HEK293 (cell line): ENCODE measurements around the gene CAPN10.

Experiments
- CTCF ChIA-PET: fragments of 350-600 bp; formaldehyde crosslinking; extraction: SDS; loops from one replicate; lab custom pipeline; 2021; ENCODE audit warnings: antibody characterized with exemption; lab: Yijun Ruan, JAX
- POLR2A ChIA-PET: fragments of 300-600 bp; formaldehyde crosslinking; extraction: SDS; loops from one replicate; lab custom pipeline; 2020; ENCODE audit warnings: antibody characterized with exemption, inconsistent platforms; lab: Yijun Ruan, JAX
- H3K27ac ChIP-seq: fragments of 200-500 bp; sonication (Bioruptor generic); 2 replicates; pipeline ENCODE4 v1.5.1; 2014; ENCODE audit warnings: low read depth, low read length, control low read depth, inconsistent platforms; ENCODE audit errors: extremely low read depth
- H3K36me3 ChIP-seq, 2 experiments: fragments of 200-500 bp in 1 of 2; sonication (Bioruptor generic) in 1 of 2; 1 replicate in 1 of 2; 2 replicates in 1 of 2; pipeline ENCODE4 v1.5.1; 2014 to 2017; ENCODE audit warnings: inconsistent platforms in 2 of 2, low read length in 2 of 2; ENCODE audit not compliant: control insufficient read depth in 2 of 2, insufficient read depth in 1 of 2
- H3K4me1 ChIP-seq: fragments of 200-500 bp; sonication (Bioruptor generic); 2 replicates; pipeline ENCODE4 v1.5.1; 2014; ENCODE audit warnings: mild to moderate bottlenecking, low read length, inconsistent platforms; ENCODE audit not compliant: control insufficient read depth, insufficient read depth
- H3K4me3 ChIP-seq: 2 replicates; pipeline ENCODE4 v1.5.1; 2011; ENCODE audit warnings: low read depth, mild to moderate bottlenecking, control low read depth, low read length, moderate library complexity
- H3K9me3 ChIP-seq: fragments of 200-500 bp; sonication (Bioruptor generic); 2 replicates; pipeline ENCODE4 v1.5.1; 2014; ENCODE audit warnings: low read depth, low read length, inconsistent platforms; ENCODE audit not compliant: control insufficient read depth, insufficient read depth
- EGR2 ChIP-seq: fragments of 450-650 bp; formaldehyde crosslinking; IDR thresholded peaks from 2 replicates; pipeline ENCODE4 v1.5.1; 2016; ENCODE audit warnings: low read depth, missing biosample characterization, missing genetic modification characterization
- GLIS1 ChIP-seq: fragments of 450-650 bp; formaldehyde crosslinking; IDR thresholded peaks from 2 replicates; pipeline ENCODE4 v1.5.1; 2016; ENCODE audit warnings: missing biosample characterization, missing genetic modification characterization
- SP2 ChIP-seq: fragments of 450-650 bp; formaldehyde crosslinking; IDR thresholded peaks from 2 replicates; pipeline ENCODE4 v1.5.1; 2016; ENCODE audit warnings: missing biosample characterization, missing genetic modification characterization
- ZBTB21 ChIP-seq: fragments of 450-650 bp; formaldehyde crosslinking; IDR thresholded peaks from 2 replicates; pipeline ENCODE4 v1.5.1; 2017; ENCODE audit warnings: missing biosample characterization, missing genetic modification characterization
- ZBTB48 ChIP-seq: fragments of 450-650 bp; formaldehyde crosslinking; IDR thresholded peaks from 2 replicates; pipeline ENCODE4 v1.5.1; 2016; ENCODE audit warnings: missing biosample characterization, missing genetic modification characterization
- ZFHX2 ChIP-seq: fragments of 450-650 bp; formaldehyde crosslinking; conservative IDR thresholded peaks from 2 replicates; pipeline ENCODE4 v1.5.1; 2016; ENCODE audit warnings: missing biosample characterization, missing genetic modification characterization
- ZFP41 ChIP-seq: fragments of 450-650 bp; formaldehyde crosslinking; IDR thresholded peaks from 2 replicates; pipeline ENCODE4 v1.5.1; 2016; ENCODE audit warnings: missing biosample characterization, missing genetic modification characterization, borderline replicate concordance
- ZNF10 ChIP-seq: fragments of 450-650 bp; formaldehyde crosslinking; IDR thresholded peaks from 2 replicates; pipeline ENCODE4 v1.5.1; 2017; ENCODE audit warnings: missing biosample characterization, missing genetic modification characterization
- ZNF174 ChIP-seq: fragments of 450-650 bp; formaldehyde crosslinking; IDR thresholded peaks from 2 replicates; pipeline ENCODE4 v1.5.0; 2017; ENCODE audit warnings: missing biosample characterization, mild to moderate bottlenecking, missing genetic modification characterization
- ZNF366 ChIP-seq: fragments of 450-650 bp; formaldehyde crosslinking; conservative IDR thresholded peaks from 2 replicates; pipeline ENCODE4 v1.5.1; 2016; ENCODE audit warnings: missing biosample characterization, missing genetic modification characterization
- ZNF571 ChIP-seq: fragments of 450-650 bp; formaldehyde crosslinking; IDR thresholded peaks from 2 replicates; pipeline ENCODE4 v1.5.0; 2017; ENCODE audit warnings: missing biosample characterization, missing genetic modification characterization
- ZNF623 ChIP-seq: fragments of 450-650 bp; formaldehyde crosslinking; IDR thresholded peaks from 2 replicates; pipeline ENCODE4 v1.5.1; 2016; ENCODE audit warnings: missing biosample characterization, missing genetic modification characterization
- ZNF624 ChIP-seq: fragments of 450-650 bp; formaldehyde crosslinking; IDR thresholded peaks from 2 replicates; pipeline ENCODE4 v1.5.1; 2017; ENCODE audit warnings: missing biosample characterization, missing genetic modification characterization
- TF ChIP-seq, protein P1 (sequence below): fragments of 450-650 bp; formaldehyde crosslinking; IDR thresholded peaks from 2 replicates; pipeline ENCODE4 v1.5.1; 2016; ENCODE audit warnings: missing biosample characterization, missing genetic modification characterization

CAPN10 gene

DNA sequence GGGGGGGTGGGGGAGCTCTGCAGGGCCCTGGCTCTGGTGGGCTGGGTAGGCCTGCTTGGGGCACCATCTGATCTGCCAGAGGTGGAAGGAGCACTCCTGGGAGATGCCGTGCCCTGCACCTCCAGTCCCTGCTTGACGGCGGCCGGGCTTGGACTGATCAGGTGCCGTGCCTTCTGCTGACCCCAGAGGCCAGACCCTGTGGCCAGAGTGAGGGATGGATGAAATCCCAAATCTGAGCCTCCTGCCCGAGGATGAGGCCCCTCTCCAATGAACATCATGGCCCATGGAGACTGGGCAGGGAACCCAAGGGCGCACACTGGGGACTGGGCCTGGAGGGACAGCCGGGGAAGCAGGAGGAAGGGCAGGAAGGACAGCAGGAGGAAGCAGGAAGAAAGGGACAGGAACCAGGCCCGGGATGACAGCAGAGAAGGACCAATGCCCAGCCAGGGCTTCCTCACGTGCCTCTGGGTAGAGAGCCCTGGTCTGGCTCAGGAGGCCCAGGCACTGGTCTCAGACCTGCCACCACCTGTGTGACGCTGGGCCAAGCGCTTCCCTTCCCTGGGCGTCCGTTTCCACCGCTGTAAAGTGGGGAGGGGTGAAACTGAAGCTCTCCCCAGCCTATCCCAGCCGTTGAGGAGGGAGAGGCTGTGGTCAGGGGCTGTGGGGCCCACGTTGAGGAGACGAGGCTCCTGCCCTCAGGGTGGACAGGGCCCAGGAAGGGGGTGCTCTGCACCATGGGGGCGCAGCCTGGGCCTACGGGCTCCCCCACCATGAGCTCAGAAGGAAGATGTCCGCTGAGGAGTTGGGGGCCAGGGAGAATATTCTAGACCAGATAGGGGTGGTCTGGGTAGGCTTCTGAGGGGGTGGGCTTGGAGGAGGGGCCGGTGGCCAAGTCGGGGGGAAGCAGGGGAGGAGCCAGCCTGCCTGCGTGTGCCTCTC, 37.7 kb downstream of the CAPN10 start:
- Histone ChIP-seq H3K9me3 (no peaks in the 10 kb centered on the region), H3K4me1 (no peaks in the 10 kb centered on the region), H3K36me3 (no peaks in the 10 kb centered on the region), H3K4me3 (no peak overlapping the region), H3K27ac (no peak overlapping the region)
- ChIA-PET POLR2A (no interaction called here), CTCF (interaction anchor here (0.6 to 1.4 kb wide), 2 partner anchors 20 to 563 kb away, joined by 3 to 4 read pairs; no protein-coding TSS in a partner anchor)
- TF ChIP-seq ZNF623 (no peak), ZNF10 (tag by site-specific recombination) (0 out of 2 replicates have a peak, but pooled peaks have one; percentile 16)

DNA sequence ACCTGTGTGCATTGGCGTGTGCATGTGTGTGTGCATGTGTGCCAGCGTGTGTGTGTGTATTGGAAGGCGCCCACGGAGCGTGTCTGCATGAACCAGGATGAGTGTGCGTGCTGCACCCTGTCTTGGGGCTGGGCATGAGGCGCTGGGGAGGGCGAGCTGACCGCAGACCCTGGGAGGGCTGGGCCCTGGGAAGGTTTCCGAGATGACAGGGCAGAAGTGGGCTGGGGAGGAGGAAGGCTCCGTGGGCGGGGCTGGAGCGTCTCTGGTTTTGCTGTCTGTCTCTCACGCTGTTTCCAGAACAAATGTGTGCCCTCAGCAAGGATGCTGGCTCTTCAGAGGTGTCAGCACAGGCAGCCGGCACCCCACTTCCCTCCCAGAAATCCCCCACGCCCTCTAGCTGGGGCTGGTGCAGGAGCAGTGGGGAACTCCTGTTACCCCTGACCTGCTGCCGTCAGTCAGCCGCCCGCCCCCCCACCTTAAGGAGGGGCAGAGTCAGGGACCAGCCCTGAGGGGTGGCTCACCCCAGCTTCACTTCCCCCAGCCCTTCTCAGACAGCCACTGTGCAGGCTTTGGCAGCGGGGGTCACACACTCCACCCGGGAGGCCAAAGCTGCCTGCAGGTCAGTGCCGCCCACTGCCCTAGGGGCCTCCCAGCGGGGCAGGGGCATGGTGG, 38.6 kb downstream of the CAPN10 start, which contains the start of gene GPR35:
Gene GPR35, plus strand, starts transcription at position 531 of the 672 bp plus-strand sequence. CDS start 4,473 bp downstream, outside the sequence.
- Histone ChIP-seq H3K4me1 (no peaks in the 10 kb centered on the region), H3K4me3 (no peak within 1 kb of the TSS), H3K9me3 (no peaks in the 10 kb centered on the region), H3K27ac (no peak within 1 kb of the TSS), H3K36me3 (no peaks in the 10 kb centered on the region)
- CTCF ChIA-PET, result interaction anchor here (0.6 kb wide), 2 partner anchors 16 to 563 kb away, joined by 4 read pairs; no protein-coding TSS in a partner anchor
- peak; percentile 20; the same call in 1 of the 2 replicates for TF ChIP-seq GLIS1
- 0 out of 2 replicates have a peak, but pooled peaks have one; percentile 33 for TF ChIP-seq EGR2 (tag by site-specific recombination)
- peak; percentile 5; the same call in 1 of the 2 replicates for TF ChIP-seq SP2 (tag by site-specific recombination)
- no peak for TF ChIP-seq ZNF571 (tag by site-specific recombination)
- TF ChIP-seq ZFHX2 (tag by site-specific recombination), result 0 out of 2 replicates have a peak, but pooled peaks have one; percentile 17
- TF ChIP-seq, protein P1, sequence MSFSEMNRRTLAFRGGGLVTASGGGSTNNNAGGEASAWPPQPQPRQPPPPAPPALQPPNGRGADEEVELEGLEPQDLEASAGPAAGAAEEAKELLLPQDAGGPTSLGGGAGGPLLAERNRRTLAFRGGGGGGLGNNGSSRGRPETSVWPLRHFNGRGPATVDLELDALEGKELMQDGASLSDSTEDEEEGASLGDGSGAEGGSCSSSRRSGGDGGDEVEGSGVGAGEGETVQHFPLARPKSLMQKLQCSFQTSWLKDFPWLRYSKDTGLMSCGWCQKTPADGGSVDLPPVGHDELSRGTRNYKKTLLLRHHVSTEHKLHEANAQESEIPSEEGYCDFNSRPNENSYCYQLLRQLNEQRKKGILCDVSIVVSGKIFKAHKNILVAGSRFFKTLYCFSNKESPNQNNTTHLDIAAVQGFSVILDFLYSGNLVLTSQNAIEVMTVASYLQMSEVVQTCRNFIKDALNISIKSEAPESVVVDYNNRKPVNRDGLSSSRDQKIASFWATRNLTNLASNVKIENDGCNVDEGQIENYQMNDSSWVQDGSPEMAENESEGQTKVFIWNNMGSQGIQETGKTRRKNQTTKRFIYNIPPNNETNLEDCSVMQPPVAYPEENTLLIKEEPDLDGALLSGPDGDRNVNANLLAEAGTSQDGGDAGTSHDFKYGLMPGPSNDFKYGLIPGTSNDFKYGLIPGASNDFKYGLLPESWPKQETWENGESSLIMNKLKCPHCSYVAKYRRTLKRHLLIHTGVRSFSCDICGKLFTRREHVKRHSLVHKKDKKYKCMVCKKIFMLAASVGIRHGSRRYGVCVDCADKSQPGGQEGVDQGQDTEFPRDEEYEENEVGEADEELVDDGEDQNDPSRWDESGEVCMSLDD, result 0 out of 2 replicates have a peak, but pooled peaks have one; percentile 24
- POLR2A ChIA-PET, result no interaction called here

DNA sequence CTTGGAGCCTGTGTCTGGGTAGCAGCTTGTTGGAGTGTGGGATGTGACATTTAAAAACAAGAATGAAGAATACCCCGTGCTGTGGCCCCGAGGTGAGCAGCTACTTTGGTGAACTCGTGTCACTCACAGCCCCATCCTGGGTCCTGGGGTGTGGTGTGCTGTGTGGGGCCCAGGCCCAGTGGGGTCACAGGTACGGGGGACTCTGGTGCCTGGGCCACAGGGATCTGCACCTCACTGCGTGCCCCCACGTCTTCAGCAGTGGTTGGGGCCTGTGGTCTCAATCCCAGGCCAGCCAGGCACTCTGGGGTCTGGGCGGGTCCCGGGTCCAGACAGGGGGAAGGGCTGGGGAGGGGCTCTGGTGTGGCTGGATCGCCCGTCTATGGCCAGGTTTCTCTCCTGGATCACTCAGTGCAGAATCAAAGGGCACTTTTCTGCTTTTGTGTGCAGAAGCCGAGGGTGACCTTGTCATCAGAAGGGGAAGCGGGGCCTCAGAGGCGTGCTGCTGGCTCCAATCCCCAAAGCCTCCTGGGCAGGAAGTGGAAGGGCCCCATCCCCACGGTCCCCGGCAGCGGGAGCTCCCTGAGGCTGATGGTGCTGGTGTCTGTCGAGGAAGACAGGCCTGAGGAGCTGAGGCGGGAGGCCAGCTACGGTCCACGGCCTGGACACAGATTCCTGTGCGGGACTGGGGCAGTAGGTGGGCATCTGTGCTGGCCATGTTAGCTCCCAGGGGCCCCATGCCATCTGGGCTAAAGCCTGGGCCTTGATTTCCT, 40.2 kb downstream of the CAPN10 start:
- Histone ChIP-seq H3K36me3 (no peaks in the 10 kb centered on the region), H3K4me3 (no peak overlapping the region), H3K4me1 (no peaks in the 10 kb centered on the region), H3K9me3 (no peaks in the 10 kb centered on the region), H3K27ac (no peak overlapping the region)
- ChIA-PET POLR2A (no interaction called here), CTCF (interaction anchor here (0.6 kb wide), 1 partner anchor 17 kb away, joined by 3 read pairs; no protein-coding TSS in a partner anchor)
- TF ChIP-seq ZBTB21 (tag by site-specific recombination), result no peak
- no peak for TF ChIP-seq ZNF174 (tag by site-specific recombination)
- TF ChIP-seq ZNF624 (tag by site-specific recombination), result no peak
- peak; percentile 31; the same call in 1 of the 2 replicates for TF ChIP-seq ZBTB48 (tag by site-specific recombination)
- no peak for TF ChIP-seq ZFP41 (tag by site-specific recombination)
- no peak for TF ChIP-seq ZNF366 (tag by site-specific recombination)
